Activated naive CD8-positive, alpha-beta T cell treated with anti-CD3 and anti-CD28 coated beads for 36 hours (primary cell): Measurements from ENCODE around the gene KCNK7. TPM values are rescaled to one million over a fixed set of nuclear protein-coding genes. Genes with fewer than 3 reads are reported as not detected.
"Not testable (repeated sequence)": the region's sequence is repeated elsewhere in the genome, so short reads cannot be mapped to it uniquely, and the experiment has no call there.

Experiments used
- DNase-seq: peaks from one replicate; pipeline ENCODE4 v3.0.0; 2021
- H3K27ac Mint-ChIP-seq: one replicate; pipeline ENCODE4 v1.8.0; 2022; ENCODE audit warnings: mild to moderate bottlenecking, moderate library complexity, mixed read lengths
- H3K27me3 Mint-ChIP-seq: one replicate; pipeline ENCODE4 v1.8.0; 2022; ENCODE audit warnings: mild to moderate bottlenecking, mixed read lengths
- H3K36me3 Mint-ChIP-seq: one replicate; pipeline ENCODE4 v1.8.0; 2021; ENCODE audit warnings: mild to moderate bottlenecking, mixed read lengths
- H3K4me1 Mint-ChIP-seq: one replicate; pipeline ENCODE4 v1.8.0; 2021; ENCODE audit warnings: mixed read lengths
- H3K4me3 Mint-ChIP-seq: one replicate; pipeline ENCODE4 v1.8.0; 2022; ENCODE audit warnings: mild to moderate bottlenecking, moderate library complexity, mixed read lengths
- H3K9me3 Mint-ChIP-seq: one replicate; pipeline ENCODE4 v1.8.0; 2022; ENCODE audit warnings: mixed read lengths
- total RNA-seq, 2 experiments: library from RNA; stranded (reverse); gene quantifications; one replicate each; pipeline ENCODE4 v1.2.3, GENCODE V29; 2021

Gene KCNK7
- total RNA-seq, 2 experiments from 2014 or later, result 0.37 to 0.62 TPM

- Mint-ChIP-seq H3K27ac (peak overlapping the region; percentile 97), H3K36me3 (peaks cover 27% of the 10 kb centered on the region), H3K9me3 (no peaks in the 10 kb centered on the region), H3K4me3 (peak overlapping the region; percentile 100), H3K4me1 (peaks cover 54% of the 10 kb centered on the region), H3K27me3 (no peaks in the 10 kb centered on the region)
- DNase-seq, result no peak
These were observed 26.2 kb downstream of the KCNK7 start for GRCh38 chr11:65569164-65569972.

- no peaks in the 10 kb centered on the region for H3K27me3 Mint-ChIP-seq
- peak overlapping the region; percentile 42 for H3K4me3 Mint-ChIP-seq
- no peak for DNase-seq
- peaks cover 10% of the 10 kb centered on the region for H3K36me3 Mint-ChIP-seq
- H3K27ac Mint-ChIP-seq, result peak overlapping the region; percentile 93
- peaks cover 41% of the 10 kb centered on the region for H3K4me1 Mint-ChIP-seq
- no peaks in the 10 kb centered on the region for H3K9me3 Mint-ChIP-seq
These were observed 29.8 kb downstream of the KCNK7 start for GRCh38 chr11:65565624-65566453.

DNA sequence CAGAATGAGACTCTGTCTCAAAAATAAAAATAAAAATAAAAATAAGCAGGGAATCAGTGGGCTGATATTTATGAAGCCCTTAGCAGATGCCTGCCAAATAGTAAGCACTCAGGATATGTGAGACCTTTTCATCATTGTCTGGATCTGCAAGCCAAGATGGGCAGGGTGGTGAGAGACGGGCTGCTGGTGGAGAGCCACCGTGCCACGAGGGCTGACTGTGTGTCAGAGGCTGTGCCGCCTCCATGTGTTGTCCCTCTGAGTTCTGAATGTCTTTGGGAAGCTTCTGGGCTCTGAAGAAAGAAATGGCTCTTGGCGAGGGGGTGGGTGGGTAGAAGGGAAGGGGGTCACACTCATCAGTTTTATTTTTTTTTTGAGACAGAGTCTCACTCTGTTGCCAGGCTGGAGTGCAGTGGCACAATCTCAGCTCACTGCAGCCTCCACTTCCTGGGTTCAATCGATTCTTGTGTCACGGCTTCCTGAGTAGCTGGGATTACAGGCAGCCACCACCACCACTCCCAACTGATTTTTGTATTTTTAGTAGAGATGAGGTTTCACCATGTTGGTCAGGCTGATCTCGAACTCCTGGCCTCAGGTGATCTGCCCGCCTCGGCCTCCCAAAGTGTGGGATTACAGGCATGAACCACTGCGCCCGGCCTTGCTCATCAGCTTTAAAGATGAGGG is 30.6 kb downstream of the KCNK7 start:
- not testable (repeated sequence) for H3K4me3 Mint-ChIP-seq, H3K9me3 Mint-ChIP-seq, DNase-seq, H3K27me3 Mint-ChIP-seq, H3K36me3 Mint-ChIP-seq
- H3K27ac Mint-ChIP-seq, result peak overlapping the region; percentile 93
- H3K4me1 Mint-ChIP-seq, result peaks cover 49% of the 10 kb centered on the region

DNA sequence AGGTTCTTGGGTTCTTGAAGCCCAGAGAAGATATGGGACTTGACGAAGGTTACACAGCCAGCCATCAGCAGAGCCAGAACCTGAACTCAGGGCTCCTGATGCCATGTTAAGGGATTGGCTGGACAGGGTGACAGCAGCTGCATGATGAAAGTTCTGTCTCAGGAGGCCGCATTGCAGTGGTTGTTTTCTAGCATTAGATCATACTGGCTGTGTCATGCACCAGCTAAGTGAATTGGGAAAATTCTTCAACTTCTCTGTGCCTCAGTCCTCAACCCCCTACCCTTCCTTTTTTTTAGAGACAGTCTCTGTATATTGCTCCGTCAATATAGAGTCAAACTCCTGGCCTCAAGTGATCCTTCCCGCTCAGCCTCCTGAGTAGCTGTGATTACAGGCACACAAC is 32.0 kb downstream of the KCNK7 start:
- DNase-seq, result no peak
- Mint-ChIP-seq H3K9me3 (no peaks in the 10 kb centered on the region), H3K4me1 (peaks cover 53% of the 10 kb centered on the region), H3K36me3 (peaks cover 3% of the 10 kb centered on the region), H3K27ac (no peak overlapping the region), H3K27me3 (no peaks in the 10 kb centered on the region), H3K4me3 (no peak overlapping the region)

DNA sequence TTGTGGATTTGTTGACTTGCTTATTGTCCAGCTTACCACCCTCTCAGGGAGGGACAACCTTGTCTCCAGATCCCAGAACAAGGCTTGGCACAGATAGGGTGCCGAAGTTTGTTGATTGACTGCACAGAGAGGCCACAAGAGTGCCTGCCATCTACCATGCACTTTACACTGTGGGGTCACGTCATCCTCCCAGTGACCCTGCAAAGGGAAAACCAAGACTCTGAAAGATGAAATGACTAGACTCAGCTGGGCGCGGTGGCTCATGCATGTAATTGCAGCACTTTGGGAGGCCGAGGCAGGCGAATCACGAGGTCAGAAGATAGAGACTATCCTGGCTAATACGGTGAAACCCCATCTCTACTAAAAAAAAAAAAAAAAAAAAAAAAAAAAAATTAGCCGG is 32.8 kb downstream of the KCNK7 start:
- Mint-ChIP-seq H3K4me3 (no peak overlapping the region), H3K27me3 (no peaks in the 10 kb centered on the region), H3K36me3 (no peaks in the 10 kb centered on the region), H3K4me1 (peaks cover 48% of the 10 kb centered on the region), H3K9me3 (no peaks in the 10 kb centered on the region), H3K27ac (no peak overlapping the region)
- no peak for DNase-seq

- no peaks in the 10 kb centered on the region for H3K9me3 Mint-ChIP-seq
- H3K27me3 Mint-ChIP-seq, result no peaks in the 10 kb centered on the region
- no peak overlapping the region for H3K4me3 Mint-ChIP-seq
- no peak overlapping the region for H3K27ac Mint-ChIP-seq
- no peaks in the 10 kb centered on the region for H3K36me3 Mint-ChIP-seq
- H3K4me1 Mint-ChIP-seq, result peaks cover 49% of the 10 kb centered on the region
- no peak for DNase-seq
These were observed 33.6 kb downstream of the KCNK7 start for GRCh38 chr11:65562020-65562419.

GRCh38 chr11:65560555-65561418 is 34.8 kb downstream of the KCNK7 start:
- H3K4me3 Mint-ChIP-seq, result no peak overlapping the region
- no peak for DNase-seq
- H3K27me3 Mint-ChIP-seq, result no peaks in the 10 kb centered on the region
- peak overlapping the region; percentile 4 for H3K27ac Mint-ChIP-seq
- H3K4me1 Mint-ChIP-seq, result peaks cover 48% of the 10 kb centered on the region
- H3K36me3 Mint-ChIP-seq, result peaks cover 3% of the 10 kb centered on the region
- H3K9me3 Mint-ChIP-seq, result no peaks in the 10 kb centered on the region

DNA sequence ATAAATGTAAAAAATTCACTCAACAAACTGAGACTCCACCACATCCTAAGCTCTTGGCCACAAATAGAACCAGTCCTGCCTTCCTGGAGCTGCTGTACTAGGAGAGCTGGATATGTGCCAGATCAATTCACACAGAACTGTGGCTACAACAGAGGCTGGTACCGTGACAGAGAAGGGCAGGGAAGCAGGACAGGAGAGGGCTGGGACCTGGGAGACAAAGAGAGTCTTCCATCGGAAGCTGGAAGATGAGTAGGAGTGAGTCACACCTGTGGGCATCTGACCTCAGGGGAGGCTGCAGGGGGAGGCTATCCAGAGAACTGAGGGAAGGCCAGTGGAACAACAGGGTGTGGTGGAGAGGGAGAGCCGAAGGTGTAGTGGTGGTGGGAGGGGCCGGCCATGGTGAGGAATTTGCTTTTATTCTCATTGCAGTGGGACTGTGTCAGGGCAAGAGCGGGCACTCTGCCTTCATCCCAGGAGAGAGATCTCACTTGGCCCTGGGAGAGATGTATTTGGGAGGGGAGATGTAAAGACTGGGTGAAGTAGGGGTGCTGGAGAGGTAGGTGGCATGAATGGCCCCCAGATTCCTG is 35.6 kb downstream of the KCNK7 start:
- peak overlapping the region; percentile 7 for H3K27ac Mint-ChIP-seq
- peaks cover 3% of the 10 kb centered on the region for H3K36me3 Mint-ChIP-seq
- H3K4me3 Mint-ChIP-seq, result no peak overlapping the region
- H3K4me1 Mint-ChIP-seq, result peaks cover 48% of the 10 kb centered on the region
- H3K9me3 Mint-ChIP-seq, result no peaks in the 10 kb centered on the region
- no peak for DNase-seq
- H3K27me3 Mint-ChIP-seq, result no peaks in the 10 kb centered on the region

- peak; percentile 46 for DNase-seq
These were observed 36.1 kb downstream of the KCNK7 start for GRCh38 chr11:65559535-65559934.

GRCh38 chr11:65558930-65559509 is 36.6 kb downstream of the KCNK7 start:
- H3K4me1 Mint-ChIP-seq, result peaks cover 54% of the 10 kb centered on the region
- H3K4me3 Mint-ChIP-seq, result peak overlapping the region; percentile 54
- no peaks in the 10 kb centered on the region for H3K9me3 Mint-ChIP-seq
- H3K36me3 Mint-ChIP-seq, result peaks cover 3% of the 10 kb centered on the region
- DNase-seq, result no peak
- peak overlapping the region; percentile 71 for H3K27ac Mint-ChIP-seq
- no peaks in the 10 kb centered on the region for H3K27me3 Mint-ChIP-seq

More at GRCh38 chr11:65559535-65559934, 36.1 kb downstream of the KCNK7 start:
- peak overlapping the region; percentile 71 for H3K27ac Mint-ChIP-seq
- H3K36me3 Mint-ChIP-seq, result peaks cover 3% of the 10 kb centered on the region
- H3K27me3 Mint-ChIP-seq, result no peaks in the 10 kb centered on the region
- H3K4me3 Mint-ChIP-seq, result no peak overlapping the region
- H3K9me3 Mint-ChIP-seq, result no peaks in the 10 kb centered on the region
- H3K4me1 Mint-ChIP-seq, result peaks cover 50% of the 10 kb centered on the region

DNA sequence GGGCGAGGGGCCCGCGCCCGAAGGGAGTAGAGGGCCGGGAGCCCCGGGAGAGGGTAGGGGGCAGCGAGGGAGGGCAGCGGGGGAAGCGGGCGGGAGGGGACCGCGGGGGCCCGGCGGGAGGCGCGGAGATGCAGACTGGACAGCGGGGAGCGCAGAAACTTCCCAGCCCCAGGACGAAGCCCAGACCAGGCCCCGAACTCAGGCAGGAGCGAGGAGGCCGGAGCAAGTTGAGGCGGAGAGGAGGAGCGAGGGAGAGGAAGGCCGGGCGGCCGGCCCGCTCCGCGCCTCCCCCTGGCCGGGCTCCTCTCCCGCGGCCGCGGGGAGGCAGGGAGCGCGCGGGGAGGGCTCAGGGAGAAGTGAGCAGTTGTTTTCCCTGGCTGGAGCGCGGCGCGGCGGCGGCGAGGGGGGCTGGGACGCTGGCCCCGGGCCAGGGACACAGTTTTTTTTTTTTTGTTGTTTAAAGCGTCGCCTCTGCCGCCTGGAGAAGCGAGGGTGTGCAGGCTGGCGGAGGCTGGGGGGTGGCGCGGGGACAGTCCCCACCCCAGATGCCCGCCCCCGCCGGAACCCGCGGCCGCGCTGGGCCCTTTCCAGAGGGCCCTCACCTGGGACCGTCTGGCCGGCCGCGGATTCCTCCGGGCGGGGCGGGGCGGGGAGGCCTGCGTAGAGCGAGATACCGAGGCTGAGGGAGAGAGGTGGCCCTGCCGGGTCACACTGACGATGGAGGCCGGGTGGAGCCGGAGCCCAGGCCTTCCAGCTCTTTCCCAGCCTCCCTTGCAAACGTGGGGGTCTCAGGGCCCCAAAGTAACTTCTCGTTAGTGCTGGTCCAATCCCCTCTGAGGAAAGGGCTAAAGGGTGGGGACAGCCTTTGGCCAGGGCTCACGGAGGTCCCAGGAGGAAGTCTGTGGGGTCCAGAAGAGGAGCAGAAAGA is 37.3 kb downstream of the KCNK7 start, which contains the start of gene LTBP3:
TSS of gene LTBP3 (minus strand) at position 358 of the 928 bp plus-strand sequence. CDS start 400 bp downstream, outside the sequence.
- no peaks in the 10 kb centered on the region for H3K9me3 Mint-ChIP-seq

DNA sequence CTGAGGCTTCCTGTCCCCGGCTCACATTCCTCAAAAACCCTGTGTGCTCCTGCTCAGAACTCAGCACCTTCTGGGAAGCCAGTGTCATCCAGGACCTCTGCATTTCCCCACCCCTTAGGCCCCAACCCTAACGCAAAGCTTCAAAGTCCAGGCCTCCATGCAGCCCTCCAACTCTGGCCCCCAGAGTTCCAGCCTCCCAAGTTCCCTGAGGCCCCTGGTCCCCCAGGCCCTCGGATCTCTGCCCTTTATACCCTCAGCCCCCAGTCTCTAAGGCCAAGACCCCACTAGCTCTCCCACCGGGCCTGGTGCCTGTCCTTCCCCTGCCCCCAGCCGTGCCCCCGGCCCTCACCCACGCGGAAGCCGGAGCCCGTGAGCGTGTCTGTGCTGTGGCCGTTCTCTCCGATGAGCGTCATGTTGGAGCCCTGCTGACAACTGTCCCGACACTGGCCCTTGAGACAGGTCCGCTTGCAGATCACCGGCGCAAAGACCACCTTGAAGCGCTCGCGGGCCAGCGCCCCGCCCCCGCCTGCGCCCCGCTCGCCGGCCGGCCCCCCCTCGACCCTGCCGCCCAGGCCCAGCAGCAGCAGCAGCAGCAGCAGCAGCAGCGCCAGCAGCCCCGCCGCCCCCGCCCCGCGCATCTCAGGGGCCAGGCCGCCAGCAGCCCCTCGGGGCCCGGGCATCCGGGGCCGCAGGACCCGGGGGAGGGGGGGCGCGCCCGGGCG is 38.2 kb downstream of the KCNK7 start:
- Mint-ChIP-seq H3K4me1 (peaks cover 53% of the 10 kb centered on the region), H3K4me3 (peak overlapping the region; percentile 85), H3K36me3 (peaks cover 3% of the 10 kb centered on the region)

More for the DNA sequence above, 37.3 kb downstream of the KCNK7 start, which contains the start of gene LTBP3:
- peak; percentile 48 for DNase-seq
- Mint-ChIP-seq H3K27me3 (no peaks in the 10 kb centered on the region), H3K4me1 (peaks cover 50% of the 10 kb centered on the region), H3K36me3 (peaks cover 3% of the 10 kb centered on the region), H3K4me3 (peak within 1 kb of the TSS; percentile 85), H3K27ac (peak within 1 kb of the TSS; percentile 80)

More for the DNA sequence above, 38.2 kb downstream of the KCNK7 start:
- H3K9me3 Mint-ChIP-seq, result no peaks in the 10 kb centered on the region
- H3K27me3 Mint-ChIP-seq, result no peaks in the 10 kb centered on the region
- DNase-seq, result peak; percentile 52
- peak overlapping the region; percentile 80 for H3K27ac Mint-ChIP-seq
